K562 (cell line): ENCODE results near the gene ARHGEF40. TPM values are rescaled to one million over a fixed set of nuclear protein-coding genes. Genes with fewer than 3 reads are reported as not detected.

Experiments used
- ATAC-seq: fragments of 200-7000 bp; cut with Tn5 transposase; 3 replicates; pipeline ENCODE4 v1.9.1; 2020; ENCODE audit warnings: moderate library complexity
- BruUV-seq: library from RNA; stranded (reverse); fragments of 400-500 nt; replicated peaks from 2 replicates; lab custom pipeline; 2021; lab: Mats Ljungman, UMichigan
- CTCF ChIA-PET: fragments of 300-600 bp; formaldehyde crosslinking; extraction: SDS; loops from one replicate; lab custom pipeline; 2021; ENCODE audit warnings: low intra/inter-chr PET ratio; lab: Yijun Ruan, JAX
- POLR2A ChIA-PET: fragments of 300-600, 350-650 bp; sonication (Branson Sonifier 250); formaldehyde crosslinking; extraction: SDS; loops from one replicate; lab custom pipeline; 2021; ENCODE audit warnings: antibody characterized with exemption, inconsistent platforms; lab: Yijun Ruan, JAX
- DNase-seq, 4 experiments: peaks; one replicate each; pipeline versions ENCODE4 v3.0.0 to v3.0.0-alpha.2; 2011 to 2018; ENCODE audit warnings: low spot score in 3 of 4, mixed read lengths in 3 of 4; ENCODE audit errors: extremely low read depth in 1 of 4
- FAIRE-seq: peaks from 2 replicates; lab custom pipeline; 2011; peaks lifted over from hg19 to GRCh38; lab: Jason Lieb, UNC
- H2AFZ ChIP-seq: 2 replicates; pipeline ENCODE4 v1.6.0; 2011; ENCODE audit warnings: low read depth, low read length, control low read depth, inconsistent platforms
- H3K27ac ChIP-seq: fragments of 200-600 bp; 3 replicates; pipeline ENCODE4 v1.8.0; 2011; ENCODE audit warnings: low read depth, mild to moderate bottlenecking, control low read depth, inconsistent platforms, low read length, moderate library complexity, mixed read lengths; ENCODE audit errors: extremely low read depth
- H3K27me3 ChIP-seq, 2 experiments: fragments of 300-600 bp in 1 of 2; 2 replicates in 1 of 2; 3 replicates in 1 of 2; pipeline versions ENCODE4 v1.6.0 to v1.8.0; 2011; ENCODE audit warnings: inconsistent platforms in 2 of 2, low read length in 2 of 2, mild to moderate bottlenecking in 1 of 2, mixed read lengths in 1 of 2, moderate library complexity in 1 of 2; ENCODE audit not compliant: control insufficient read depth in 2 of 2, insufficient read depth in 2 of 2
- H3K36me3 ChIP-seq: fragments of 300-600 bp; 3 replicates; pipeline ENCODE4 v1.8.0; 2011; ENCODE audit warnings: mild to moderate bottlenecking, low read length, inconsistent platforms; ENCODE audit not compliant: control insufficient read depth, insufficient read depth
- H3K4me1 ChIP-seq, 2 experiments: fragments of 200-600 bp in 1 of 2; replicated peaks in 1 of 2; 2 replicates in 1 of 2; 3 replicates in 1 of 2; pipeline versions ENCODE4 v1.5.1 to v1.8.0; 2011; ENCODE audit warnings: inconsistent platforms in 2 of 2, low read length in 2 of 2, mild to moderate bottlenecking in 1 of 2, mixed read lengths in 1 of 2, moderate library complexity in 1 of 2; ENCODE audit not compliant: control insufficient read depth in 2 of 2, insufficient read depth in 2 of 2
- H3K4me2 ChIP-seq: 2 replicates; pipeline ENCODE4 v1.6.1; 2011; ENCODE audit warnings: low read length, control low read depth, inconsistent platforms, mixed read lengths; ENCODE audit not compliant: insufficient read depth
- H3K4me3 ChIP-seq: fragments of 200-600 bp; sonication (generic), shearing (Covaris generic); 2 replicates; pipeline ENCODE4 v1.5.1; 2016; ENCODE audit warnings: control low read depth, inconsistent platforms
- H3K79me2 ChIP-seq: fragments of 200-600 bp; 3 replicates; pipeline ENCODE4 v1.8.0; 2011; ENCODE audit warnings: low read length, inconsistent platforms; ENCODE audit not compliant: control insufficient read depth, insufficient read depth
- H3K9ac ChIP-seq, 2 experiments: 2 replicates each; pipeline versions ENCODE4 v1.6.0 to v1.6.1; 2011; ENCODE audit warnings: low read depth in 2 of 2, low read length in 2 of 2, control low read depth in 1 of 2, inconsistent platforms in 1 of 2, mild to moderate bottlenecking in 1 of 2, mixed read lengths in 1 of 2; ENCODE audit not compliant: insufficient read depth in 1 of 2
- H3K9me1 ChIP-seq: one replicate; pipeline ENCODE4 v1.6.0; 2011; ENCODE audit warnings: inconsistent platforms, mild to moderate bottlenecking, low read length, moderate library complexity; ENCODE audit not compliant: control insufficient read depth, insufficient read depth
- H3K9me3 ChIP-seq: replicated peaks from 2 replicates; pipeline ENCODE4 v1.5.1; 2011; ENCODE audit warnings: low read depth, low read length, inconsistent platforms; ENCODE audit not compliant: control insufficient read depth, insufficient read depth
- H4K20me1 ChIP-seq: replicated peaks from 2 replicates; pipeline ENCODE4 v1.6.1; 2011; ENCODE audit warnings: low read length, inconsistent platforms, mixed read lengths; ENCODE audit not compliant: control insufficient read depth, insufficient read depth
- CREM ChIP-seq: IDR thresholded peaks from 2 replicates; pipeline ENCODE4 v1.6.1; 2014; ENCODE audit warnings: antibody characterized with exemption, low read depth
- E4F1 ChIP-seq: fragments of 250-450 bp; sonication (Bioruptor Pico); IDR thresholded peaks from 2 replicates; pipeline ENCODE4 v1.5.0; 2021; ENCODE audit warnings: mild to moderate bottlenecking, borderline replicate concordance
- HINFP ChIP-seq: fragments of 450-650 bp; conservative IDR thresholded peaks from 2 replicates; pipeline ENCODE4 v1.6.1; 2016; ENCODE audit warnings: missing genetic modification characterization, low read depth, mild to moderate bottlenecking, control low read depth, missing compliant biosample characterization
- KDM4B ChIP-seq, 2 experiments: fragments of 450-650 bp in 1 of 2; sonication (generic) in 1 of 2; IDR thresholded peaks; 2 replicates each; pipeline ENCODE4 v1.6.1; 2016 to 2017; ENCODE audit warnings: borderline replicate concordance in 2 of 2, antibody characterized with exemption in 1 of 2, low read depth in 1 of 2, mild to moderate bottlenecking in 1 of 2
- KLF6 ChIP-seq: fragments of 250-450 bp; sonication (Bioruptor Pico); IDR thresholded peaks from 2 replicates; pipeline ENCODE4 v1.4.0; 2020; ENCODE audit warnings: mild to moderate bottlenecking, moderate library complexity, borderline replicate concordance
- MAFF ChIP-seq: IDR thresholded peaks from 2 replicates; pipeline ENCODE4 v1.6.1; 2012; ENCODE audit warnings: low read length, improper control_type of control experiment
- NR4A1 ChIP-seq, 2 experiments: fragments of 250-450 bp in 1 of 2; fragments of 450-650 bp in 1 of 2; sonication (Bioruptor Pico) in 1 of 2; IDR thresholded peaks; 2 replicates each; pipeline versions ENCODE4 v1.4.0 to v1.6.1; 2016 to 2020; ENCODE audit warnings: mild to moderate bottlenecking in 2 of 2, missing compliant biosample characterization in 1 of 2, missing genetic modification characterization in 1 of 2, moderate library complexity in 1 of 2
- RBFOX2 ChIP-seq: fragments of 200-400 bp; formaldehyde crosslinking; IDR thresholded peaks from 2 replicates; pipeline ENCODE4 v1.6.1; 2017; ENCODE audit warnings: low read depth, mild to moderate bottlenecking, low read length, moderate library complexity
- STAG1 ChIP-seq: sonication (generic); formaldehyde crosslinking; IDR thresholded peaks from 2 replicates; pipeline ENCODE4 v1.5.0; 2020; ENCODE audit warnings: missing genetic modification reagents, borderline replicate concordance
- ZNF311 ChIP-seq: fragments of 250-450 bp; sonication (Bioruptor Pico); IDR thresholded peaks from 2 replicates; pipeline ENCODE4 v1.4.0; 2020; ENCODE audit warnings: mild to moderate bottlenecking, moderate library complexity
- ZNF592 ChIP-seq: fragments of 450-650 bp; IDR thresholded peaks from 2 replicates; pipeline ENCODE4 v1.6.1; 2017; ENCODE audit warnings: antibody characterized with exemption, mild to moderate bottlenecking
- WGBS: fragments of 100-300 bp; shearing (Covaris generic); methylation state at CpG from one replicate; pipeline ENCODE4 v1.1.6; 2016; ENCODE audit warnings: low coverage, mixed read lengths; ENCODE audit not compliant: insufficient coverage; ENCODE audit errors: missing lambda C conversion rate; 5-methylcytosine and 5-hydroxymethylcytosine counted together
- in situ Hi-C: fragments of 300-500 bp; cut with MboI; formaldehyde crosslinking; loops from 4 replicates; pipeline ENCODE4 v1.15.0; 2018; ENCODE audit warnings: inconsistent platforms, mixed read lengths
- intact Hi-C: fragments of 100-400 bp; cut with micrococcal nuclease; formaldehyde crosslinking; loops from 2 replicates; pipeline ENCODE4 v1.14.2; 2022
- polyA plus RNA-seq, 8 experiments: library from polyadenylated mRNA; depleted of rRNA in 4 of 8; stranded (reverse) in 5 of 8; unstranded in 3 of 8; fragments of >200 nt; fragmentation: Nextera tagmentation in 2 of 8; fragmentation: Illumina TruSeq in 1 of 8; extraction: Ambion mirVana in 2 of 8; extraction: Trizol in 1 of 8; gene quantifications; 2 replicates each; pipeline versions ENCODE4 v1.2.1 to v1.2.3, GENCODE V29; 2011 to 2014; ENCODE audit warnings: inconsistent platforms in 1 of 8, missing spikeins in 1 of 8
- total RNA-seq, 7 experiments: library from RNA; depleted of rRNA in 6 of 7; stranded (reverse); fragments of >200 nt in 6 of 7; fragmentation: Illumina TruSeq in 2 of 7; extraction: Trizol in 2 of 7; gene quantifications; 2 replicates each; pipeline versions ENCODE4 v1.2.1 to v1.2.3, GENCODE V29; 2011 to 2021; ENCODE audit warnings: low replicate concordance in 1 of 7

The ARHGEF40 gene
- total and polyA plus RNA-seq, 9 of the 15 experiments (the other 6 are each of a cell fraction or from before 2014, with no cell fraction given): 0.42 to 6.3 (median 3.8) TPM

GRCh38 chr14:21106498-21107282 lies 36.6 kb downstream of the ARHGEF40 start:
- CTCF ChIA-PET: interaction anchor here (0.9 to 5.3 kb wide), 4 partner anchors 13 to 248 kb away, joined by 3 to 54 read pairs (median 5); partner anchors contain the start of gene ARHGEF40
- FAIRE-seq: peak; percentile 79
- peak overlapping the region; percentile 72 for H3K27ac ChIP-seq
- TF ChIP-seq ZNF311 (CRISPR knock-in tag) (0 out of 2 replicates have a peak, but pooled peaks have one; percentile 26), ZNF592 (peak; percentile 87), E4F1 (CRISPR knock-in tag) (no peak), RBFOX2 (peak; percentile 36; the same call in 1 of the 2 replicates), NR4A1 (CRISPR knock-in tag; IDR thresholded peaks at IDR 0.05) (no peak), NR4A1 (tag; IDR thresholded peaks at IDR 0.05) (peak; percentile 84), CREM (peak; percentile 4; the same call in 1 of the 2 replicates), KLF6 (CRISPR knock-in tag) (peak; percentile 51; the same call in 1 of the 2 replicates), STAG1 (no peak), KDM4B (IDR thresholded peaks at IDR 0.05; ENCODE audit: borderline replicate concordance in 2 of 2, low read depth in 1 of 2) (0 out of 4 replicates have a peak, but pooled peaks of 1 of the 2 experiments have one; percentile 8), HINFP (tag) (peak; percentile 61; the same call in 1 of the 2 replicates), MAFF (peak; percentile 58)

More at GRCh38 chr14:21106498-21107282, 36.6 kb downstream of the ARHGEF40 start:
- Histone ChIP-seq H3K4me2 (peak overlapping the region; percentile 49), H3K9ac (peak overlapping the region; percentile 29 to 87), H3K9me1 (no peaks in the 10 kb centered on the region), H2AFZ (peak overlapping the region; percentile 95), H3K27me3 (no peaks in the 10 kb centered on the region), H4K20me1 (no peaks in the 10 kb centered on the region), H3K79me2 (0 out of 3 replicates have a peak, but pooled peaks cover 6% of the 10 kb centered on the region), H3K36me3 (no peaks in the 10 kb centered on the region), H3K9me3 (no peaks in the 10 kb centered on the region), H3K4me1 (peaks cover 42 to 51% of the 10 kb centered on the region in 2 experiments), H3K4me3 (no peak overlapping the region)
- POLR2A ChIA-PET: no interaction called here
- no TSS peak for BruUV-seq
- in situ Hi-C loops (no loop called here), intact Hi-C loops (loop anchor here (2.0 kb wide), 1 partner anchor 28 kb away; no protein-coding TSS in a partner anchor)
- ATAC-seq: peak; percentile 48
- DNase-seq: peak; percentile 35 to 84 (median 44)
- 10% methylated on average over 11 of the region's 11 CpGs for WGBS
